Measurements from ENCODE around the gene P2RX5. TPM values are rescaled to one million over a fixed set of nuclear protein-coding genes. Genes with fewer than 3 reads are reported as not detected.

Gene P2RX5
- total and polyA plus RNA-seq, 2 donors (not counting 1 experiment from before 2014, with no cell fraction given) = 0.79 to 0.99 TPM

GRCh38 chr17:3647769-3648555, 48.0 kb downstream of the P2RX5 start:
- DNase-seq (ENCODE audit: low read depth in 2 of 2) = peak; percentile 45 to 59
- Histone ChIP-seq H3K9me3 (ENCODE audit: control insufficient read depth, insufficient read depth, low read depth, low read length) (no peaks in the 10 kb centered on the region), H3K79me2 (ENCODE audit: control insufficient read depth, insufficient read depth, low read length) (no peaks in the 10 kb centered on the region), H3K4me2 (ENCODE audit: extremely low read depth, insufficient read depth, low read length) (no peak overlapping the region), H3K36me3 (ENCODE audit: control insufficient read depth, insufficient read depth, low read length) (no peaks in the 10 kb centered on the region), H3K27me3 (ENCODE audit: control insufficient read depth, insufficient read depth, low read length) (no peaks in the 10 kb centered on the region), H4K20me1 (ENCODE audit: control insufficient read depth, extremely low read depth, insufficient read depth, low read length) (no peaks in the 10 kb centered on the region), H3K4me1 (ENCODE audit: control insufficient read depth, extremely low read depth, insufficient read depth, low read length) (no peaks in the 10 kb centered on the region), H2AFZ (ENCODE audit: low read length) (no peak overlapping the region), H3K4me3 (replicated peaks in 1 of 4; ENCODE audit: control extremely low read depth in 1 of 4, insufficient read depth in 1 of 4, low read depth in 3 of 4, low read length in 4 of 4) (no peak overlapping the region), H3K27ac (ENCODE audit: insufficient read depth, low read length) (no peak overlapping the region), H3K9ac (ENCODE audit: insufficient read depth, low read length) (no peak overlapping the region)
- peak; percentile 35 to 59 for TF ChIP-seq CTCF (conservative IDR thresholded peaks at IDR 0.05 in 1 of 2, IDR thresholded peaks at IDR 0.05 in 1 of 2; ENCODE audit: low read depth in 1 of 2, low read length in 2 of 2)
- TF ChIP-seq EZH2 (IDR thresholded peaks at IDR 0.05; ENCODE audit: low read length, missing control alignments) = no peak

- TF ChIP-seq EZH2 (IDR thresholded peaks at IDR 0.05; ENCODE audit: low read length, missing control alignments) (no peak), CTCF (conservative IDR thresholded peaks at IDR 0.05 in 1 of 2, IDR thresholded peaks at IDR 0.05 in 1 of 2; ENCODE audit: low read depth in 1 of 2, low read length in 2 of 2) (no peak)
Observed at GRCh38 chr17:3647251-3647650, 48.7 kb downstream of the P2RX5 start.

GRCh38 chr17:3645310-3645709, 50.6 kb downstream of the P2RX5 start:
- H3K27me3 ChIP-seq (ENCODE audit: control insufficient read depth, insufficient read depth, low read length) = no peaks in the 10 kb centered on the region
- H3K4me1 ChIP-seq (ENCODE audit: control insufficient read depth, extremely low read depth, insufficient read depth, low read length) = no peaks in the 10 kb centered on the region
- no peak overlapping the region for H2AFZ ChIP-seq (ENCODE audit: low read length)
- no peak overlapping the region for H3K4me3 ChIP-seq (replicated peaks in 1 of 4; ENCODE audit: control extremely low read depth in 1 of 4, insufficient read depth in 1 of 4, low read depth in 3 of 4, low read length in 4 of 4)
- peaks cover 2% of the 10 kb centered on the region for H3K36me3 ChIP-seq (ENCODE audit: control insufficient read depth, insufficient read depth, low read length)
- no peak overlapping the region for H3K9ac ChIP-seq (ENCODE audit: insufficient read depth, low read length)
- H3K27ac ChIP-seq (ENCODE audit: insufficient read depth, low read length) = no peak overlapping the region
- no peak for TF ChIP-seq EZH2 (IDR thresholded peaks at IDR 0.05; ENCODE audit: low read length, missing control alignments)
- TF ChIP-seq CTCF (conservative IDR thresholded peaks at IDR 0.05 in 1 of 2, IDR thresholded peaks at IDR 0.05 in 1 of 2; ENCODE audit: low read depth in 1 of 2, low read length in 2 of 2) = no peak
- no peaks in the 10 kb centered on the region for H3K9me3 ChIP-seq (ENCODE audit: control insufficient read depth, insufficient read depth, low read depth, low read length)
- H3K79me2 ChIP-seq (ENCODE audit: control insufficient read depth, insufficient read depth, low read length) = no peaks in the 10 kb centered on the region
- no peak overlapping the region for H3K4me2 ChIP-seq (ENCODE audit: extremely low read depth, insufficient read depth, low read length)
- no peak for DNase-seq (ENCODE audit: low read depth in 2 of 2)
- no peaks in the 10 kb centered on the region for H4K20me1 ChIP-seq (ENCODE audit: control insufficient read depth, extremely low read depth, insufficient read depth, low read length)

More at GRCh38 chr17:3647251-3647650, 48.7 kb downstream of the P2RX5 start:
- Histone ChIP-seq H3K4me2 (ENCODE audit: extremely low read depth, insufficient read depth, low read length) (no peak overlapping the region), H3K79me2 (ENCODE audit: control insufficient read depth, insufficient read depth, low read length) (no peaks in the 10 kb centered on the region), H3K27ac (ENCODE audit: insufficient read depth, low read length) (no peak overlapping the region), H2AFZ (ENCODE audit: low read length) (no peak overlapping the region), H3K9me3 (ENCODE audit: control insufficient read depth, insufficient read depth, low read depth, low read length) (no peaks in the 10 kb centered on the region), H4K20me1 (ENCODE audit: control insufficient read depth, extremely low read depth, insufficient read depth, low read length) (no peaks in the 10 kb centered on the region), H3K4me1 (ENCODE audit: control insufficient read depth, extremely low read depth, insufficient read depth, low read length) (no peaks in the 10 kb centered on the region), H3K9ac (ENCODE audit: insufficient read depth, low read length) (no peak overlapping the region), H3K36me3 (ENCODE audit: control insufficient read depth, insufficient read depth, low read length) (no peaks in the 10 kb centered on the region), H3K4me3 (replicated peaks in 1 of 4; ENCODE audit: control extremely low read depth in 1 of 4, insufficient read depth in 1 of 4, low read depth in 3 of 4, low read length in 4 of 4) (no peak overlapping the region), H3K27me3 (ENCODE audit: control insufficient read depth, insufficient read depth, low read length) (no peaks in the 10 kb centered on the region)
- DNase-seq (ENCODE audit: low read depth in 2 of 2) = no peak
